ENCODE results near the gene FNDC1.
"Not testable (repeated sequence)": the region's sequence is repeated elsewhere in the genome, so short reads cannot be mapped to it uniquely, and the experiment has no call there.

FNDC1 gene

DNA sequence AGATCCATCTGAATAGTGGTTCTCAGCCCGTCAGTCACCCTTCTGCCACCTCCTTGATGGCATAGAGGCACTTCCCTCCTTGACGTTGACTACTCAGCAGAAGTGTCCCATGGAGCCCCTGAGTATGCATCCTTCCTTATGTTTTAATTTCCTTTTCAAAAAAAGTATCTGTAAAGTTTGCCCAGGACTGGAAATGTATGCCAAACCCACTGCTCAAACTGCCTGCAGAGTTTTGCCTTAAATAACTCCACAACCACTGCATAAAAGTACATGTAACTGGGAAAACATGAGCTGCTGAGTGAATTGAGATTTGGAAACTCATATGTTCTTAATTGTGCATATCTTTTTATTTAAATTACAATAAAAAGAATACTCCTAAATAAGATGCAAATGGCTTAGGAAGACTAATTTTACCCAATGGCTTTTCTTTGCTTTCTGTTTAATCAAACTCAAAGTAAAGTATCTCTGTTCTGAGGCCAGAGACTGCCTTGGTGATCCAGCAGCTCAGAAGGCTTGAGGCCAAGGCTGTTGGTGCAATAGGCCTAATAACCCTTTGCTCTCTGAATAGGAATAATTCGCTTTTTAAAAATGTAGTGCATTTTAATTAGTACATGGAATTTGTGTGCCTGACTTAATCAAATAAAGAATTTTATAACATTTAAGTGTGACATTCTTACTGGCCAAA is 90.4 kb downstream of the FNDC1 start:
- no peak for DNase-seq (ENCODE audit: low read depth in 2 of 2)

GRCh38 chr6:159260208-159260607 is 91.0 kb downstream of the FNDC1 start:
- DNase-seq (ENCODE audit: low read depth in 2 of 2), result no peak

DNA sequence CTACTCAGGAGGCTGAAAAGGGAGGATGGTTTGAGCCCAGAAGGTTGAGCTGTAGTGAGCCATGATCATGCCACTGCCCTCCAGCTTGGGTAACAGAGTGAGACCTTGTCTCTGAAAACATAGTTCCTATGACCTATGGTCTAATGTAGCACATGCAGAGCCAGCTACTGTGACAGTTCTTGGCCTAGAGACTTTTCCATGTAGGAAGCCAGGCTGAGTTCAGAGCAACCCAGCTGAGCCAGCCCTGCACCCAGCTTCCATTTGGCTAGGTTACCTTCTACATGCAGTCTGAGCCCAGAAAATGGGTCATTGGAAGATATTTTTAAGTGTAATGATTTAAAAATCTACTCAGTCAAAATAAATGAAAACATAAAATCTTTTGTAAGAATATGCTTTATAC is 92.8 kb downstream of the FNDC1 start:
- DNase-seq (ENCODE audit: low read depth in 2 of 2), result no peak

- no peak for DNase-seq (ENCODE audit: low read depth in 2 of 2)
Observed at GRCh38 chr6:159262586-159262985, 93.4 kb downstream of the FNDC1 start.

DNA sequence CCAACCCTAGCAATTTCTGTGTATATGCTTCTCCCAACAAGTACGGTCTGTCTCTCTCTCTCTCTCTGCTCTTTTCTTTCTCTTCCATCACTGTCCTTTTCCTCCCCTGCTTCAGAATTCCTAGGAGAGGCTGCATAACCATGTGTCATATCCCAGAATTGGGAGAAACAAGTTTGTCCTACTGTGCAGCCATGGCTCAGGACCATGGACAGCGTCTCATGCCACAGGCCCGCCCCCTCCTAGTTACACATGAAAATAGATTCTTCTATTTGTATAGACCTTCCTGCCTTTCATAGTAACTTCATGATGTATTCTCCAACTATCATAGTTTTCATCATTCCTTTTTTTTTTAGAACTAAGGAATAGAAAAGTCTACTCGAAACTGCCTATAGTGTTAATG is 98.0 kb downstream of the FNDC1 start:
- DNase-seq (ENCODE audit: low read depth in 2 of 2), result no peak

DNA sequence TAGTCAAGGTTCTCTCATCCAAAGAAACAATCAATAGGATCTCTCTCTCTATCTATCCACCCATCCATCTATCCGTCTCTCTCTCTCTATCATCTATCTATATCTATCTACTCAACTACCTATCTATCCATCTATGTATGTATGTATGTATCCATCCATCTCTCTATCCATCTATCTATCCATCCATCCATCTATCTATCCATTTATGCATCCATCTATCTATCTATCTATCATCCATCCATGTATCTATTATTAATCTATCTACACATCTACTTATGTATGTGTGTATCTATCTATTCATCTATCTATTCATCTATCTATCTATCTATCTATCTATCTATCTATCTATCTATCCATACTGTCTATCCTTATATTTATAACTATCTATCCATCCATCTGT is 99.3 kb downstream of the FNDC1 start:
- no peak for DNase-seq (ENCODE audit: low read depth in 2 of 2)

- no peak for DNase-seq (ENCODE audit: low read depth in 2 of 2)
Observed at GRCh38 chr6:159271257-159271656, 102.1 kb downstream of the FNDC1 start.

DNA sequence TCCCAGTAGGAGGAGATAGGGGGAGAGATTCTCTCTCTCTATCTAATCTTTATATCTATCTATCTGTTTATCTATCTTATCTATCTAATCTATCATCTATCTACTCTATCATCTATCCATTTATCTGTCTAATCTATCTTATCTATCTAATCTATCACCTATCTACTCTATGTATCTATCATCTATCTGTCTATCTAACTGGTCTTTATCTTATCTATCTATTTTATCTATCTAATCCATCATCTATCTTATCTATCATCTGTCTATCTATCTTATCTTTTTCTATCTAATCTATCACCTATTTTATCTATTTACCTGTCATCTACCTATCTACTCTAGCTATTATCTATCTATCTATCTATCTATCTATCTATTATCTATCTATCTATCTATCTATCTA is 109.4 kb downstream of the FNDC1 start:
- DNase-seq (ENCODE audit: low read depth in 2 of 2), result no peak

DNA sequence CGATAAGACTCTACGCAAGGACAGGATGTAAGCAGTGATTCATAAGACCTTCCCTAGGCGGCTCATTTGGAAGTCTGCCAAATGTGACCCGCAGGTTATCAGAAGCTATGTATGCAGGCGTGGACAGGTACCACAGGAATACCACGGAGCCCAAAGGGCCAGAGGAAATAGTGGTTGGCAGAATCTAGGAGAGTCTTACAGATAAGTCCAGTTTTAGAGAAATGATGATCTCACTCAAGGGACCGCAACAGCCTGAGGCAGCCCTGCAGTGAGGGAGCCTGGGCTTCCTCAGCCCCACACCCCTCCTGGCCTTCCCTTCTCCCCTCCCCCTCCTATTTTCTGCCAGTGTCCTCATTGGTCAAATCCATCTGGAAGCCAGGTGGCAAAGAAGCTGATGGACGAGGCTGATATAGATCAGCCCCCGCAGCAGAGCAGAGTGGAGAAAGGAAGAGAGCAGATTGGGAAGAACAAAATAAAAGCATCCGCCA is 110.6 kb downstream of the FNDC1 start:
- DNase-seq (ENCODE audit: low read depth in 2 of 2), result no peak

DNA sequence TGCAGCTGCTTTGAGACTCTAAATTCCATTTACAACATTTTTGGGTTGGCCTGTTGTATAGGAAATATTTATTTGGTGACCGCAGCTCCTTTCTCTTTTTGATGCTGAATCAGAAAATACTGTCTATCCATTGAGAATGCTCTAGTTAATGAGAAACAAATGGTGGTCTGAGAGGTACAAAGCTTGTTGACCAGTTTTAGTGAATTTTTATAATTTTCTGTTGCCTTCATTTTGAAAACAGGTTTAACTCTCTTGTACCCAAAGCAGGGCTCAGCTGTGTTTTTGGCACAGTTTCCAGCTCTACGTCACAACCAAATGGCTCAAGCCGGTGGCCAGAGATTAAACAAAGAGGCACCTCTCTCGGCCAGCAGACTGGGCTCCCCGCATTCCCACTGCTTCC is 113.2 kb downstream of the FNDC1 start:
- DNase-seq (ENCODE audit: low read depth in 2 of 2), result no peak

DNA sequence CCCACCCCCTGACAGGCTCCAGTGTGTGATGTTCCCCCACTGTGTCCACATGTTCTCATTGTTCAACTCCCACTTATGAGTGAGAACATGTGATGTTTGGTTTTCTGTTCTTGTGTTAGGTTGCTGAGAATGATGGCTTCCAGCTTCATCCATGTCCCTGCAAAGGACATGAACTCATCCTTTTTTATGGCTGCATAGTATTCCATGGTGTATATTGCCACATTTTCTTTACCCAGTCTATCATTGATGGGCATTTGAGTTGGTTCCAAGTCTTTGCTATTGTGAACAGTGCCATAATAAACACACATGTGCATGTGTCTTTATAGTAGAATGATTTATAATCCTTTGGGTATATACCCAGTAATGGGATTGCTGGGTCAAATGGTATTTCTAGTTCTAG is 115.5 kb downstream of the FNDC1 start:
- not testable (repeated sequence) for DNase-seq (ENCODE audit: low read depth in 2 of 2)

DNA sequence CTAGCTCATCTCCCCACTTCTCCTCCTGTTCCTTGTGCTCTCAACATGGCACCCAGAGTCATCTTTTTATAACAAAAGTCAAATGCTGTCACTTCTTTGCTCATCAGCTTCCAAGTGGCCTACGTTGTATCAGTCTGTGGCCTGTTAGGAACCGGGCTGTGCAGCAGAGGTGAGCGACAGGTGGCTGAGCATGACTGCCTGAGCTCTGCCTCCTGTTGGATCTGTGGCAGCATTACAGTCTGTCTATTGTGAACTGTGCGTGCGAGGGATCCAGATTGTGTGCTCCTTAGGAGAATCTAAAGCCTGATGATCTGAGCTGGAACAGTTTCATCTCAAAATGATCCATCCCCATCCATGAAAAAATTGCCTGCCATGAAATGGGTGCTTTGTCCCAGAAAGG is 129.6 kb downstream of the FNDC1 start:
- DNase-seq (ENCODE audit: low read depth in 2 of 2), result no peak

- DNase-seq (ENCODE audit: low read depth in 2 of 2), result no peak
Observed at GRCh38 chr6:159299566-159299965, 130.4 kb downstream of the FNDC1 start.

- no peak for DNase-seq (ENCODE audit: low read depth in 2 of 2)
Observed at GRCh38 chr6:159301277-159301676, 132.1 kb downstream of the FNDC1 start.

DNA sequence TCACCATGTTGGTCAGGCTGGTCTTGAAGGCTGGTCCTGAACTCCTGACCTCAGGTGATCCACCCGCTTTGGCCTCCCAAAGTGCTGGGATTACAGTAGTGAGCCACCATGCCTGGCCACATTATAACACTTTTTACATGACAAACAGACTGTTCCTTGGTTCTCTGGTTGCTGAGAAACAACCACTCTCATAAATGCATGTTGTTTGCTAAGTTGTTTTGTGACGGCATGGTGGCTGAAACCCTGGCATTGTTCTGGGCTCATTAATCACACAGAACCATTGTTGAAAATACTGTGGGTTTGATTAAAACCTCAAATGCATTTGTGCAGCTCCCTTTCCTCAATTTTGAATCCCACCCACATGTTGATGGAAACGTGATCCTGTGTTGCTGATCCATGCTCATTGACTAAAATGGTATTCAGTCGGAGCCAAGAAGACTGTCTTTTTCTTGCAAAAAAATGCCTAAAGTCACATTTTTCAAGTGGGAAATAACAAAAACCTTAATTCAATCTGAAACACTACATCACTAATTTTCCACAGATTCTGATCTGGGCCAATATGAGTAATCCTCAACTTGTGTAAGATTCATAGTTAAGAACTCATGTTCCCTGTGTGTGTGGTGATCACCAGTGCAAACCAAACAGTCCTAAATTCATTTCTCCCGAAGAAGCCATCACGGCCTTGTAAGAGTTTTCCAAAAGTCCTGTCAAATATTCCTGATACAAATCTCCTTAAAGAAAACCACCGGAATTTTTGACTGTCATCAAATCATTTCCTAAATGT is 132.8 kb downstream of the FNDC1 start:
- DNase-seq (ENCODE audit: low read depth in 2 of 2), result no peak

GRCh38 chr6:159302594-159302992 is 133.4 kb downstream of the FNDC1 start:
- no peak for DNase-seq (ENCODE audit: low read depth in 2 of 2)

DNA sequence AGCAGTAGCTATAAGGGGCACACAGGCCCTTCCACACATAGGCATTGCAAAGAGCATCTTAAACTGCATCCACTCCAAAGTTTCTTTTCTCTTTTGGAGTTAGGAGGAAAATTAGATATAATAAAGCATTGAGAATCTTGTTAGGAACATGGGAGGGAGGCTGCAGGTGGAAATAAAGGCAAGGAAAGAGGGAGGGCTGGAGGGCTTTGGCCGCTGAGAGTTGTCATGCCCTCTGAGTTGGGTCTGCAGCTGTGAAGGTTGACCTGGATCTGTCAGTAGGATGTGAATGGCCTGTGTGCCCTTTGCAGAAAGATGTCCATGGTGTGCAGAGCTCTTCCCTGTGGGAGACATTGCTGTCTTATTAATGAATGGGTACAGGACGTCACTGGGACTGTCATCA is 134.0 kb downstream of the FNDC1 start:
- DNase-seq (ENCODE audit: low read depth in 2 of 2), result no peak

GRCh38 chr6:159303784-159304183 is 134.6 kb downstream of the FNDC1 start:
- DNase-seq (ENCODE audit: low read depth in 2 of 2), result no peak

DNA sequence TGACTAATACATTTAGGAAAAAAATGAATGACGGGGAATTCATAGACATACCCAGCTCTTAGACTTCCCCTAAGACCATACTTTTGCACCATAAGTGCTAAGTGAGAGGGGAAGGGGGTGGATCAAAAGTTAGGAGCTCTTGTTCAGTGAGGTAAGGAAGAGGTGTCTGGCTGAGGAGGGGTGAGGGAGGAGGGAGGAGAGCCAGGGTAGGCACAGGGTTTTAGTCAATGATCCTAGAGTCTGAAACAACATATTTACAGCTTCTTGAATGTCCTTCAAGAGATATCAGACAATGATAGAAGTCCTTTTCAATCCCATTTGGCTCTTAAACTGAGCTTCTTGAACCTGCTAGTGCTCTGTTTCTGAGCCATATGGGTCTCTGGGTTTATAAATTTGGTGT is 135.4 kb downstream of the FNDC1 start:
- DNase-seq (ENCODE audit: low read depth in 2 of 2), result no peak

DNA sequence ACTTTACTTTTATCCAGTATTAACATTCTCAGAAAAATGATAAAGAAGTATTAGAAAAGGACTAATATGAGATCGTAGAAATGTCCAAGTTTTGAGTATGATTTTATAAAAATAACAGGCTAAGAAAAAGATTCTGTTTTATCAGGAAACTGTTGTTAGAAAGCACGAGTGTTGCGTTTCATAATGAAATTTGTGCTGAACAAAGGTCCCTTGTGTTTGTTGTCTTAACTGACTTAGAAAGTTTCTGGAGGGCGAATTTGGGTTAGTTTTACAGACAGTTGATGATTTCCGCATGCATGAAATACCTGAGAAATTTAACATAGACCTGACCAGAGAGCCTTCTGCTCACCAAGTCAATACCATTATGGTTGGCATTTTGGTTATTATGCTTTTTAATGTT is 136.0 kb downstream of the FNDC1 start:
- DNase-seq (ENCODE audit: low read depth in 2 of 2), result no peak

GRCh38 chr6:159305804-159306537 is 136.8 kb downstream of the FNDC1 start:
- DNase-seq (ENCODE audit: low read depth in 2 of 2), result no peak

- no peak for DNase-seq (ENCODE audit: low read depth in 2 of 2)
Observed at GRCh38 chr6:159307246-159307790, 138.1 kb downstream of the FNDC1 start.

All from stimulated activated CD4-positive, alpha-beta T cell treated with anti-CD3 and anti-CD28 coated beads, Interleukin-1b, Interleukin-23, amount 100 ng/mL, for 1 hour (primary cell).